Small intestine (tissue), 7 donors: ENCODE results near the gene DPP6. TPM values are rescaled to one million over a fixed set of nuclear protein-coding genes. Genes with fewer than 3 reads are reported as not detected.
"Not testable (repeated sequence)": the region's sequence is repeated elsewhere in the genome, so short reads cannot be mapped to it uniquely, and the experiment has no call there.

ENCODE experiments used
- DNase-seq, 2 donors: peaks; one replicate each; pipeline versions ENCODE4 v3.0.0 to v3.0.0-alpha.2; 2013
- FAIRE-seq: peaks from 2 replicates; lab custom pipeline; 2012; peaks lifted over from hg19 to GRCh38; lab: Jason Lieb, UNC
- H3K27ac ChIP-seq, 3 donors: one replicate each; pipeline ENCODE4 v1.5.1; 2013; ENCODE audit warnings: low read length in 2 of 3, mild to moderate bottlenecking in 2 of 3, control low read depth in 1 of 3, inconsistent platforms in 1 of 3, low read depth in 1 of 3, moderate library complexity in 1 of 3
- H3K27me3 ChIP-seq, 3 donors: one replicate each; pipeline ENCODE4 v1.6.1; 2013; ENCODE audit warnings: low read length in 3 of 3, inconsistent platforms in 1 of 3; ENCODE audit not compliant: control insufficient read depth in 3 of 3, insufficient read depth in 3 of 3
- H3K36me3 ChIP-seq, 3 donors: one replicate each; pipeline ENCODE4 v1.6.1; 2013; ENCODE audit warnings: low read length in 3 of 3, inconsistent platforms in 1 of 3, low read depth in 1 of 3, mild to moderate bottlenecking in 1 of 3, moderate library complexity in 1 of 3; ENCODE audit not compliant: control insufficient read depth in 3 of 3, insufficient read depth in 2 of 3
- H3K4me1 ChIP-seq, 3 donors: one replicate each; pipeline ENCODE4 v1.6.1; 2013; ENCODE audit warnings: low read length in 2 of 3, inconsistent platforms in 1 of 3, low read depth in 1 of 3, mild to moderate bottlenecking in 1 of 3, moderate library complexity in 1 of 3; ENCODE audit not compliant: control insufficient read depth in 3 of 3, insufficient read depth in 2 of 3
- H3K4me3 ChIP-seq, 3 donors: one replicate each; pipeline ENCODE4 v1.5.1; 2013; ENCODE audit warnings: low read length in 3 of 3, control low read depth in 1 of 3, inconsistent platforms in 1 of 3, low read depth in 1 of 3, mild to moderate bottlenecking in 1 of 3, moderate library complexity in 1 of 3
- H3K9me3 ChIP-seq, 2 donors: one replicate each; pipeline ENCODE4 v1.6.1; 2013; ENCODE audit warnings: low read depth in 1 of 2, low read length in 1 of 2; ENCODE audit not compliant: control insufficient read depth in 2 of 2, insufficient read depth in 1 of 2
- WGBS, 3 donors: extraction: QIAGEN DNeasy Blood & Tissue Kit; methylation state at CpG; one replicate each; pipeline ENCODE4 v1.1.7; 2013; 5-methylcytosine and 5-hydroxymethylcytosine counted together
- polyA plus RNA-seq, 4 donors: library from polyadenylated mRNA; stranded (reverse) in 3 of 4; unstranded in 1 of 4; fragments of 200-250 nt in 3 of 4; fragments of 120-200 nt in 1 of 4; gene quantifications; one replicate each; pipeline versions ENCODE4 v1.2.1 to v1.2.3, GENCODE V29; 2013
- donor health status: healthy with polysubstance abuse.
- donor health status: control.
- donor health status: control.
- donor health status: Bipolar disorder and iron deficiency.
- donor health status: healthy.

DPP6 gene
- polyA plus RNA-seq, 4 donors: 0.80 to 1.8 TPM; not detected in 2

DNA sequence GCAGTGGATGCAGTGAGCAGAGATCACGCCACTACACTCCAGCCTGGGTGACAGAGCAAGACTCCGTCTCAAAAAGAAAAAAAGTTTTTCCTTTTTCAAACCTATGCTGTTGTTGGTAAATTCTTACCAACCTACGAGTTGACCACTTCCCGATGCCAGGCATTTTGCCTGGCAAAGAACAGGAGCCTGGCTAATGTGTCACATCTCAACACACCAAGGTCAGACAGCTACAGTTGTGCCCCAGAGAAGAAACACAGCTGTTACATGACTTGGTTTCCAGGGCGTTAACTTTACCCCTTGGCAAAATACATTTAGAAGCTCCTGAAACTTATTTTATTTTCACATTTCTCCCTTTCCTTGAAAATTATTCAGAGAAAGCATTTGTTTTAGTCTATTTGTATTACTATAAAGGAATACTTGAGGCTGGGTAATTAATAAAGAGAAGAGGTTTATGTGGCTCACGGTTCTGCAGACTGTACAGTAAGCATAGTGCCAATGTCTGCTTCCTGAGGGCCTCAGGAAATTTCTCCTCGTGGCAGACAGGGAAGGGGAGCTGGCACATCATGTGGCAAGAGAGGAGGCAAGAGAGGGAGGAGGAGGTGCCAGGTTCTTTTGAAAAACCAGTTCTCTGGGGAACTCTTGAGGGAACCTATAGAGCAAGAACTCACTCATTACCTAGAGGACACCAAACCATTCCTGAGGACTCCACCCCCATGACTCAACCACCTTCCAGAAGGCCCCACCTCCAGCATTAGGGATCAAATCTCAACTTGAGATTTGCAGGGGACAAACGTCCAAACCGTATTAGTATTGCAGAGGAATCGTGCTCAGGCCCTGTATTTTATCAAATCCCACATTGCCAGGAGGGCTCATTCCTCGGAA, 867.4 kb downstream of the DPP6 start:
- 55 to 63% (median 58%) methylated on average over 11 of the region's 11 CpGs for WGBS, 3 donors
- no peak overlapping the region for H3K4me3 ChIP-seq
- H3K4me1 ChIP-seq: no peaks in the 10 kb centered on the region
- no peaks in the 10 kb centered on the region for H3K9me3 ChIP-seq
- H3K27me3 ChIP-seq: peaks cover 0 to 15% (median 5%) of the 10 kb centered on the region in 3 donors
- no peaks in the 10 kb centered on the region for H3K36me3 ChIP-seq
- DNase-seq (peak in 1 of 2 donors; percentile 28), FAIRE-seq (no peak)
- no peak overlapping the region for H3K27ac ChIP-seq

DNA sequence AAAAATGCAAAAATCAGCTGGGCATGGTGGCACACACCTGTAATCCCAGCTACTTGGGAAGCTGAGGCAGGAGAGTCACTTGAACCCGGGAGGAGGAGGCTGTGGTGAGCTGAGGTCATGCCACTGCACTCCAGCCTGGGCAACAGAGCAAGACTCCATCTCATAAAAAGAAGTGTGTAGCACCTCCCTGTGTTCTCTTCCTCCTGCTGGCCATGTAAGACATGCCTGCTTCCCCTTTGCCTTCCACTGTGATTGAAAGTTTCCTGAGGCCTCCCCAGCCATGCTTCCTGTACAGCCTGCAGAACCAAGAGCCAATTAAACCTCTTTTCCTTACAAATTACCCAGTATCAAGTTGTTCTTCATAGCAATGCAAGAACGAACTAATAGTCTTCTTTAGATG, 870.3 kb downstream of the DPP6 start:
- H3K4me1 ChIP-seq, H3K36me3 ChIP-seq, H3K27me3 ChIP-seq, H3K9me3 ChIP-seq, DNase-seq, H3K27ac ChIP-seq, H3K4me3 ChIP-seq, FAIRE-seq: not testable (repeated sequence)
- 79 to 89% (median 82%) methylated on average over 2 of the region's 2 CpGs for WGBS, 3 donors

DNA sequence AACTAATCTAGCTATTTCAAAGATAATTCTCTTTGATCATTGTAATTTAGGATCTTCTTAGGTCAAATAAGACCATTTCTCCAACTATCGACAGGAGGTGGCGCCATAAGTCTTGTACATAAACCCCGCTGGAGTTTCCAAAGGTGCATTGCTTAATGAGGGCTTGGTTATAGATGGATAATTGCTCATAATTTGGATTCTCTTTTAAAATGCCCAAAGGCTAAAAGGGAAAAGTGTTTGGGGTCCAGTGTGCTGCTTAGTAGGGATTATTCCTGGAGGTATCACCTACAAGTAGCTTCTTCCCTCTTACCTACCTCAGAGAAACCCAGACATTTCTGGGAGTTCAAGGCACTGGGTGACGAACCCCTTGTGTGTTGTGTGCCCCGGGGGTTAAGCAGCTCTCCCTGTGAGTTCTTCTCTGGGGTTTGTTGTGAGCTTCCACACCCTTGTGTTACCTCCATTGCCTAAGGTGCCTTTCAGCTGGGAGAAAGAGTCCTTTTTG, 875.5 kb downstream of the DPP6 start:
- H3K4me3 ChIP-seq: peak overlapping the region in 2 of 3 donors; percentile 54 to 72
- no peaks in the 10 kb centered on the region for H3K27me3 ChIP-seq
- H3K4me1 ChIP-seq: peaks cover 0 to 5% (median 0%) of the 10 kb centered on the region in 3 donors
- 0 to 5% (median 3%) methylated on average over 5 of the region's 5 CpGs for WGBS, 3 donors
- FAIRE-seq (peak; percentile 90), DNase-seq (peak; percentile 87 to 88)
- no peaks in the 10 kb centered on the region for H3K36me3 ChIP-seq
- H3K27ac ChIP-seq: peak overlapping the region; percentile 74 to 95 (median 79)
- peaks cover 0 to under 1% of the 10 kb centered on the region in 2 donors for H3K9me3 ChIP-seq

DNA sequence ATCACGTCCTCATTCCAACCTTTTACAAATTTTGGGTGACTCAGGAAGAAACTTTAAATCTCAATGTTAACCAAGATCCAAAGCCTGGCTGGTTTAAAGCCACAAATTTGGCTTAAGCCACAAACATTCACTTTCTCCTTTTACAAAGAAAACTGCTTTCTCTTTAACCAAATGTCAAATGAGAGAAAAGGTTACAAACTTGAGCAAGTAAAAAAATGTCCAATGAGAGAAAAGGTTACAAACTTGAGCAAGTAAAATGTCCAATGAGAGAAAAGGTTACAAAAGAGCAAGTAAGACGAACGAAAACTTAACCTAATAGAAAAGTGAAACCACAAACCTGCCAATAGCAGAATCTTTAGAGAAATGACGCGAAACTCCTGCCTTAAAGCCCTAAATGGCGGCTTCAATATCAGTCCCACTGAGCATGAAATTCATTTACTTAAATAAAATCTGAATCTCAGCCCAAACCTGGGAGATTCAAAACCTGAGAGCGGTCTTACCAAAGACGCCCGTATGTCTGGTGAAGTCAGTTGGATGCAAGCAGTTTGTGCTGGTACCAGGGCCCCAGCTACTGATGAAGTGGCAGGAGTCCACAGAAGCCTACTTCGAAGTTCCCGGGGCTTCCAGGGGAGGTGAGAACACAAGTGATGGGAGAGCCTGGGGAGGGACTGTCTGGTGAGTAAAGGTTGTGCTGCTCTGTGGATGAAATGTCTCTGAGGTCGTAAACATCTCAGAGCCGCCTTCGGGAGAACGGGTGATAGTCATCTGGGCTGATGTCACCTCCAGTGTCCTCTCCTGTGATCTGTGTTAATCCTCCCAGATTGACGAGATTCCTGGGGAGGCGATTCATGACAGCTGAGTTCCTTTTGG, 876.2 kb downstream of the DPP6 start:
- Histone ChIP-seq H3K27me3 (no peaks in the 10 kb centered on the region), H3K4me3 (peak overlapping the region; percentile 51 to 72 (median 54)), H3K27ac (peak overlapping the region; percentile 74 to 95 (median 95)), H3K36me3 (no peaks in the 10 kb centered on the region), H3K9me3 (peaks cover 0 to 6% of the 10 kb centered on the region in 2 donors), H3K4me1 (peaks cover 0 to 5% (median 0%) of the 10 kb centered on the region in 3 donors)
- peak; percentile 90 to 98 for DNase-seq
- 5 to 9% (median 8%) methylated on average over 17 of the region's 17 CpGs for WGBS, 3 donors
- peak; percentile 97 for FAIRE-seq

DNA sequence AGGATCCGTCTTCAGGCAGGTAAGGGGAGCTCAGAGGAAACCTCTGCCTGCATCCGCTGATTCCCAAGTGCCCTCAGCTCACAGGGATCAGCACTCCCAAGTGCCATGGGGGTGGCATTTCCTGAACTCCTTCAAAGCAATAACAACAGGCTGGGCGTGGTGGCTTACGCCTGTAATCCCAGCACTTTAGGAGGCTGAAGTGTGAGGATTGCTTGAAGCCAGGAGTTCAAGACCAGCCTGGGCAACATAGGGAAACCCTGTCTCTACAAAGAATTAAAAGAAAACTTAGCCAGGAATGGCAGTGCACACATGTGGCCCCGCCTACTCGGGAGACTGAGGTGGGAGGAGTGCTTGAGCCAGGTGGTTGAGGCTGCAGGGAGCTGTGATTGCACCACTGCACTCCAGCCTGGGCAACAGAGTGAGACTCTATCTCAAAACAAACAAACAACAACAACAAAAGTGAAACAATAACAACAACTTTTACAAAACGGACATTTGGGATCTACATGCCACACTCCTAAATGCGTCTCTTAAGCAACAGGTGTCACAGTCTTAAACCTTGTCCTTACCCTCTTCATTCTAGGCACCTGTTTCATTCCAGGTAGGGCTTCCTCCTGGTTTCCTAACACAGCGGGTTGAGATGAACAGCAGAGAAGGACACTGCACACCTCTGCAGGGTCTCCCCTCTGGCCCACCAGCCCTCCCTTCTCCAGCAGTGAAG, 877.0 kb downstream of the DPP6 start:
- Histone ChIP-seq H3K36me3 (no peaks in the 10 kb centered on the region), H3K27ac (peak overlapping the region; percentile 74 to 95 (median 93)), H3K4me1 (peaks cover 0 to 5% (median 0%) of the 10 kb centered on the region in 3 donors), H3K4me3 (peak overlapping the region in 2 of 3 donors; percentile 54 to 72), H3K27me3 (no peaks in the 10 kb centered on the region), H3K9me3 (peaks cover 0 to 14% of the 10 kb centered on the region in 2 donors)
- FAIRE-seq (no peak), DNase-seq (peak in 1 of 2 donors; percentile 66)
- WGBS, 3 donors: 39 to 63% (median 43%) methylated on average over 9 of the region's 9 CpGs

DNA sequence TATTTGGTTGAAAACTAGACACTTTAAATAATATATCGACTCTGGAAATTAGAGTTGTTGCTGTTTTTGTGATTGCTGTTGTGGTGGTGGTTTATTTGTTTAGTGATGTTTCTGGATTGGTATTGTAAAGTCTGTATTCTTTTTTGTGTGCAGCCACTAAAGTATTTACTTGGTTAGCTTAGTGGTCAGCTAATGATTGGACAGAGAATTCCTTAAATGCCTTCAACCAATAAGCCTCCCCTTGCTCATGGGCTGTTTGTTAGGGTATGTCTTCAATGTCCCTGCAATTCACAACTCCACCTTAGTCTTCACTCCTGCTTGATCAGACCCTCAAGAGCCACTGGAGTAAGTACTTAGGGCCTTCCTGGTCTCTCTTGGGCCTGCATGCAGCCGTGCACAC, 879.7 kb downstream of the DPP6 start:
- H3K4me3 ChIP-seq: no peak overlapping the region
- 93 to 98% (median 93%) methylated on average over 2 of the region's 2 CpGs for WGBS, 3 donors
- H3K9me3 ChIP-seq: peaks cover 0 to 29% of the 10 kb centered on the region in 2 donors
- H3K27ac ChIP-seq: no peak overlapping the region
- H3K36me3 ChIP-seq: no peaks in the 10 kb centered on the region
- peaks cover 0 to 5% (median 0%) of the 10 kb centered on the region in 3 donors for H3K4me1 ChIP-seq
- H3K27me3 ChIP-seq: no peaks in the 10 kb centered on the region
- DNase-seq (no peak), FAIRE-seq (no peak)

DNA sequence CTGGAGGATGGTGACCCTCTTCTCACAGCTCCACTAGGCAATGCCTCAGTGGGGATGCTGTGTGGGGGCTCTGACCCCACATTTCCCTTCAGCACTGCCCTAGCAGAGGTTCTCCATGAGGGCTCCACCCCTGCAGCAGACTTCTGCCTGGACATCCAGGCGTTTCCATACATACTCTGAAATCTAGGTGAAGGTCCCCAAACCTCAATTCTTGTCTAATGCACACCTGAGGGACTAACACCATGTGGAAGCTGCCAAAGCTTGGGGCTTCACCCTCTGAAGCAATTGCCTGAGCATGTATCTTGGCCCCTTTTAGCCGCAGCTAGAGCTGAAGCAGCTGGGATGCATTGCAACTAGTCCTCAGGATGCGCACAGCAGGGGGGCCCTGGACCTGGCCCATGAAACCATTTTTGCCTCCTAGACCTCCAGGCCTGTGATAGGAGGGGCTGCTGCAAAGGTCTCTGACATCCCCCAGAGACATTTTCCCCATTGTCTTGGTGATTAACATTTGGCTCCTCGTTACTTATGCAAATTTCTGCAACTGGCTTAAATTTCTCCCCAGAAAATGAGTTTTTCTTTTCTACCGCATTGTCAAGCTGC, 882.3 kb downstream of the DPP6 start:
- H3K36me3 ChIP-seq, H3K27me3 ChIP-seq, H3K4me1 ChIP-seq, FAIRE-seq, H3K4me3 ChIP-seq, DNase-seq, H3K27ac ChIP-seq: not testable (repeated sequence)
- 90 to 92% (median 90%) methylated on average over 5 of the region's 5 CpGs for WGBS, 3 donors
- H3K9me3 ChIP-seq: peaks cover 0 to 34% of the 10 kb centered on the region in 2 donors
